Measurements from ENCODE around the gene WDR46. TPM values are rescaled to one million over a fixed set of nuclear protein-coding genes. Genes with fewer than 3 reads are reported as not detected.

WDR46 gene
- total and polyA plus RNA-seq, 2 of the 13 experiments (the other 11 are each of a cell fraction or from before 2014, with no cell fraction given) = 47.4 to 105 TPM

- no peak for TF ChIP-seq PRDM4 (CRISPR knock-in tag; IDR thresholded peaks at IDR 0.05; ENCODE audit: borderline replicate concordance)
- TF ChIP-seq TRIM22 (IDR thresholded peaks at IDR 0.05) = no peak
- TF ChIP-seq FOXO1 (CRISPR knock-in tag; IDR thresholded peaks at IDR 0.05) = 0 out of 2 replicates have a peak, but pooled peaks have one; percentile 6
- TF ChIP-seq MTERF4 (CRISPR knock-in tag; IDR thresholded peaks at IDR 0.05) = no peak; the same call in 1 of the 2 replicates
- TF ChIP-seq ZNF317 (CRISPR knock-in tag; IDR thresholded peaks at IDR 0.05) = no peak; the same call in 1 of the 2 replicates
- no peak for TF ChIP-seq SMC3 (IDR thresholded peaks at IDR 0.05; ENCODE audit: low read length)
- no peak for TF ChIP-seq NCOR1 (IDR thresholded peaks at IDR 0.05; ENCODE audit: borderline replicate concordance, low read length)
- no peak for TF ChIP-seq MAX (IDR thresholded peaks at IDR 0.05)
- no peak for TF ChIP-seq DNMT1 (CRISPR knock-in tag; IDR thresholded peaks at IDR 0.05)
These were observed 24.9 kb upstream of the WDR46 start, which contains the start of gene TAPBP (continued) for GRCh38 chr6:33313709-33314514.
